Osteocyte (in vitro differentiated cells): Measurements from ENCODE around the gene FNTB. TPM values are rescaled to one million over a fixed set of nuclear protein-coding genes. Genes with fewer than 3 reads are reported as not detected.

Experiments
- DNase-seq: peaks from one replicate; pipeline ENCODE4 v3.0.0; 2021; ENCODE audit warnings: mixed read lengths; ENCODE audit not compliant: unreplicated experiment; ENCODE audit errors: extremely low spot score
- H3K27ac Mint-ChIP-seq: one replicate; pipeline ENCODE4 v1.8.0; 2021; ENCODE audit warnings: mild to moderate bottlenecking, mixed read lengths; ENCODE audit not compliant: unreplicated experiment
- H3K27me3 Mint-ChIP-seq: one replicate; pipeline ENCODE4 v1.8.0; 2021; ENCODE audit warnings: mixed read lengths; ENCODE audit not compliant: unreplicated experiment
- H3K36me3 Mint-ChIP-seq: one replicate; pipeline ENCODE4 v1.8.0; 2021; ENCODE audit warnings: mixed read lengths; ENCODE audit not compliant: unreplicated experiment
- H3K4me1 Mint-ChIP-seq: one replicate; pipeline ENCODE4 v1.8.0; 2021; ENCODE audit warnings: mixed read lengths; ENCODE audit not compliant: unreplicated experiment
- H3K4me3 Mint-ChIP-seq: one replicate; pipeline ENCODE4 v1.8.0; 2021; ENCODE audit warnings: mild to moderate bottlenecking, moderate library complexity, mixed read lengths; ENCODE audit not compliant: unreplicated experiment
- H3K9me3 Mint-ChIP-seq: one replicate; pipeline ENCODE4 v1.8.0; 2021; ENCODE audit warnings: mixed read lengths; ENCODE audit not compliant: unreplicated experiment
- total RNA-seq: library from RNA; stranded (reverse); gene quantifications from 2 replicates; pipeline ENCODE4 v1.2.1, GENCODE V29; 2021
- TF ChIP-seq, protein P1 (sequence below): fragments of 200-600 bp; sonication (generic); IDR thresholded peaks from 2 replicates; pipeline ENCODE4 v1.5.0; 2021; ENCODE audit warnings: antibody characterized with exemption, mild to moderate bottlenecking, moderate library complexity

Gene FNTB
- total RNA-seq, 1 donor from 2014 or later, result 23.2 TPM

DNA sequence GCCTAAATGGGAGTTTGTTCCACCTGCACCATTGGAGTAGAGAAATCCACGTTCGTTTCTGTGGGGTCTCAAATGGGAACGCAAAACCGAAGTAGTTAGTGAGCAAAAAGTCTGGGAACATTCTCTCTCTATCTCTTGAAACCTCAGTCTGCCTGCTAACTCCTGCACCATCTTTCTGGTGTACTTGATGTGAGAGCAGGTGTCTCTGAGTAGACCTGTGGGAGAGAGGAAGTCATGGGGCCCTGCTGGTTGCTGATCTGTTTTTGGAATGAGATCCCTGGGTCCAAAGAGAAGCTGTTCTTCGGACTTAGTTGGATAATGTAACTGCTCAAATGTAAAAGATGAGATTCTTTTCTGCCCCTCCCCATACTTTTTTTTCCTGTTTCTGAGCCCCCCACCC, 58.3 kb downstream of the FNTB start:
- peak; percentile 21 for DNase-seq
- no peaks in the 10 kb centered on the region for H3K9me3 Mint-ChIP-seq
- TF ChIP-seq, protein P1, sequence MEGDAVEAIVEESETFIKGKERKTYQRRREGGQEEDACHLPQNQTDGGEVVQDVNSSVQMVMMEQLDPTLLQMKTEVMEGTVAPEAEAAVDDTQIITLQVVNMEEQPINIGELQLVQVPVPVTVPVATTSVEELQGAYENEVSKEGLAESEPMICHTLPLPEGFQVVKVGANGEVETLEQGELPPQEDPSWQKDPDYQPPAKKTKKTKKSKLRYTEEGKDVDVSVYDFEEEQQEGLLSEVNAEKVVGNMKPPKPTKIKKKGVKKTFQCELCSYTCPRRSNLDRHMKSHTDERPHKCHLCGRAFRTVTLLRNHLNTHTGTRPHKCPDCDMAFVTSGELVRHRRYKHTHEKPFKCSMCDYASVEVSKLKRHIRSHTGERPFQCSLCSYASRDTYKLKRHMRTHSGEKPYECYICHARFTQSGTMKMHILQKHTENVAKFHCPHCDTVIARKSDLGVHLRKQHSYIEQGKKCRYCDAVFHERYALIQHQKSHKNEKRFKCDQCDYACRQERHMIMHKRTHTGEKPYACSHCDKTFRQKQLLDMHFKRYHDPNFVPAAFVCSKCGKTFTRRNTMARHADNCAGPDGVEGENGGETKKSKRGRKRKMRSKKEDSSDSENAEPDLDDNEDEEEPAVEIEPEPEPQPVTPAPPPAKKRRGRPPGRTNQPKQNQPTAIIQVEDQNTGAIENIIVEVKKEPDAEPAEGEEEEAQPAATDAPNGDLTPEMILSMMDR, result no peak
- H3K4me1 Mint-ChIP-seq, result peaks cover 3% of the 10 kb centered on the region
- no peak overlapping the region for H3K27ac Mint-ChIP-seq
- no peak overlapping the region for H3K4me3 Mint-ChIP-seq
- no peaks in the 10 kb centered on the region for H3K27me3 Mint-ChIP-seq
- H3K36me3 Mint-ChIP-seq, result peaks cover 25% of the 10 kb centered on the region

DNA sequence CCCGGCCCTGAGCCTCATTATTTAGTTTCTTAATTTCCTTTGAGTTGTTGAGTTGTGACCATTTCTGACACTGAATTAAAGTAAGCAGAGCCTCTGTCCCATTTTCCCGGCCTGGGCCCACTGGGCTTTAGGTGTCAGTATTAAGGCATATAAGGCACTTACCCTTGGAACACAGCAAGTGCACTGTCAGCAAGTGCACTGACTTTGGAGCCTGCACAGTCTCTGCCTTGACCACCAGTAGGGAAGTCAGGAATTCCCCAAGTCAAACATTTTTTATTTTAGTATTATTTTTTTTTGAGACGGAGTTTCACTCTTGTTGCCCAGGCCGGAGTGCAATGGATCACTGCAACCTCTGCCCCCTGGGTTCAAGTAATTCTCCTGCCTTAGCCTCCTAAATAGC, 59.0 kb downstream of the FNTB start:
- TF ChIP-seq, protein P1, result no peak
- DNase-seq, result peak; percentile 59
- Mint-ChIP-seq H3K27me3 (no peaks in the 10 kb centered on the region), H3K4me3 (no peak overlapping the region), H3K36me3 (peaks cover 23% of the 10 kb centered on the region), H3K9me3 (no peaks in the 10 kb centered on the region), H3K27ac (no peak overlapping the region), H3K4me1 (peaks cover 3% of the 10 kb centered on the region)

DNA sequence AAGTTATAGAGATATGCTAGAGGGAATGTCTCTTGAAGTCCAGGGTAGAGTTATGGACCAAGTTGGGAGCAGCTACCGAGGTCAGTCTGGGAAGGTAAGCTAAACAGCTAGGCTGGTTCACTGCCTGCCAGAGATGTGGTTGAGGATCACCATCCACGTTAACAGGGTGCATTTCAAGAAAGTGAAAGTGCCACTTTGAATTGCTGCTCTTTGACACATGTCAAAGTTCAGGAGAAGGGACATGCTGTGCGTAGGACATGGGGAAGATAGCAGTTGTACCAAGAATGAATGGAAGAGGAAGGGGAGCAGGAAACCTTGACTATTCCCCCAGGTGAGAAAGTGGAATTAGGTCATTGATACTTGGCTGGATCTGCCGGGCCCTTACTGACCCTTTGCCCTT, 66.1 kb downstream of the FNTB start:
- peak; percentile 68 for DNase-seq
- H3K4me3 Mint-ChIP-seq, result no peak overlapping the region
- H3K9me3 Mint-ChIP-seq, result no peaks in the 10 kb centered on the region
- TF ChIP-seq, protein P1, result no peak
- no peaks in the 10 kb centered on the region for H3K4me1 Mint-ChIP-seq
- no peak overlapping the region for H3K27ac Mint-ChIP-seq
- peaks cover 16% of the 10 kb centered on the region for H3K36me3 Mint-ChIP-seq
- H3K27me3 Mint-ChIP-seq, result no peaks in the 10 kb centered on the region

DNA sequence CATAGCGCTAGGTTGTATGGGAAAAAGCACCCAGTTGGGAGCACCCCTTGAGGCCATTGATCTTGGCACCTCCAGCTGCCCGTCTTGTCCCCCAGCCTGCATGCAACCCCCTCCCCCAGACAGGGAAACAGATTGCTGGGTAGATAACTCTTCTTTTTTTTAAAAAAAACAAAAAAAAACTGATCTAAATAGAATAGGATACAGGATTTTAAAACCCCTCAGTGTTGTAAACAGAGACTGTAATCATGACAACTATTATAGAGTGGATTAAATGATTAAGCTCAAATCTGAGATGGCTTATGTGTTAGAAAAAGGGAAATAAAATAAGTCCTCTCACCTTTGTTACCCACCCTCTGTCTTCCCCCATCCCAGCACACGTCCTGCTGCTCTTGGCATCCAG, 66.8 kb downstream of the FNTB start:
- no peak overlapping the region for H3K4me3 Mint-ChIP-seq
- H3K4me1 Mint-ChIP-seq, result no peaks in the 10 kb centered on the region
- H3K9me3 Mint-ChIP-seq, result no peaks in the 10 kb centered on the region
- TF ChIP-seq, protein P1, result no peak
- DNase-seq, result no peak
- H3K36me3 Mint-ChIP-seq, result peaks cover 19% of the 10 kb centered on the region
- H3K27ac Mint-ChIP-seq, result no peak overlapping the region
- H3K27me3 Mint-ChIP-seq, result no peaks in the 10 kb centered on the region

DNA sequence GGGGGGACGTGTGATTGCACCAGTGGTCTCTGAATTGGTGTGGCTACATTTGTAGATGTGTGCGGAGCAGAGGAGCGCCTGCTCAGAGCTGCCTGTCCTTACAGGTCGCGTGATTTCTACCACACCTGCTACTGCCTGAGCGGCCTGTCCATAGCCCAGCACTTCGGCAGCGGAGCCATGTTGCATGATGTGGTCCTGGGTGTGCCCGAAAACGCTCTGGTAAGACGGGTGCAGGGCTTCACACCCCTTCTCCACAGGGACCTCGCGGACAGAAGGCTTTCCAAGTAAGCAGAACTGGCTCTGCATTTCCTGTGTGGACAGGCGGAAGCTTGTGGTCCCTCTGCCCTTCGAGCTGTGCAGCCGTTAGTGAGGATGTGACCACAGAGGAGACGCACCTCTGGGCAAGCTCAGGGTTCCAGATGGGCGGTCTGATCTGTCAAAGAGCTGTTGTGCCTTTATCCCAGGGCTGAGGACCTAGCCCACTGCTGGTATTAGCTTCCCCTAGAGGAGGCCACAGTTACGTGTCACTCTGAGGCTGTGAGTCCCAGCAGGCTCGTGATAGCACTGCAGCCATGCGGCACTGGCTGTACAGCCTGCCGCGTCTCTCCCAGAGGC, 67.9 kb downstream of the FNTB start:
- H3K27me3 Mint-ChIP-seq, result no peaks in the 10 kb centered on the region
- no peak for DNase-seq
- H3K4me1 Mint-ChIP-seq, result no peaks in the 10 kb centered on the region
- no peak overlapping the region for H3K4me3 Mint-ChIP-seq
- no peaks in the 10 kb centered on the region for H3K9me3 Mint-ChIP-seq
- peaks cover 21% of the 10 kb centered on the region for H3K36me3 Mint-ChIP-seq
- TF ChIP-seq, protein P1, result no peak
- H3K27ac Mint-ChIP-seq, result no peak overlapping the region
